Body of pancreas (tissue), 4 donors: Measurements from ENCODE around the gene CENPF.

Source experiments
- CTCF ChIP-seq, 7 experiments: fragments of 450-650 bp in 4 of 7; fragments of 200-600 bp in 3 of 7; sonication (generic) in 3 of 7; IDR thresholded peaks; one replicate each; pipeline ENCODE4 v1.5.1; 2016 to 2019; ENCODE audit warnings: antibody characterized with exemption in 7 of 7
- POLR2A ChIP-seq, 3 donors: fragments of 450-650 bp; IDR thresholded peaks; one replicate each; pipeline ENCODE4 v1.6.1; 2016; ENCODE audit warnings: antibody characterized with exemption in 3 of 3, mild to moderate bottlenecking in 2 of 3

DNA sequence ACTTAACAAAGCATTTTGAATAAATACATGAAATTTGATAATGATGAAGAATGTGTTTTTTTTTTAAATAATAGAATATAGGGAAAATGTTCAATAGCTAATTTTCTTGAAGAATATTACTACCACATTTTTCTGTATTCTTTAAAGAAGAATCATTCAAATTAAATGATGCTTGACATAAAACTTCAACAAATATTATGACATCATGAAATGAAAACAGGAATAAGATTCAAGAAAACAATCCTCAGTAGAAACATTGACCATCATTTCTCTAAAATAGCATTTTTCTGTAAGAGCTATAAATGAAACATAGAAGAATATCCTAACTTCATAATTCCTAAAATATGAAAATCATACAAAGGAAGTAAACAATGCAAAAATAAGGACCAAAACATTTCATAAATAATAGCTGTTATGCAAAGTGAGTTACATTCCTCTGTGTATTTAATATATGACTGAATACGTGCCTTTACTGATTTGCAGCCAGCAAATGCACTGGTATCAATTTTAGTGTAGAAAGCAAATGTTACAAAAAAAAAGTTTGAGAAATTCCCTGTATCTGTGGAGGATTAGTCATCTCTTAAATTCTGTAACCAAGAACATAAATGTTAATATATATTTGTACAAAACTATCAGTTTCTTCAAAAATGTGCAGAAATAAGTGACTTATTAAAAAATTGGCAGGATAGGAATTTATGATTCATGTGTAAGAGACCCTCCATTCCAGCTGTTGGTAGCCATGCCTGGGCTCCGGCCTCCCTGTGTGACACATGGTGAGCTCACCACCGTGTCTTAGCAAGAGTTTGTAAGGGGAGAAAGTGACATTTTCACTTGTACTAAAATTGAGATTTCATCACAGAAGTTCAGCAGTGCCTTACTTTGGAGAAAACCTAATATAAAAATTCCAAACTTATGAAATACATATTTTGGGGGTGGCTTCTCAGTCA is 36.6 kb upstream of the CENPF start:
- no peak for TF ChIP-seq CTCF (IDR thresholded peaks at IDR 0.05)
- no peak for TF ChIP-seq POLR2A (IDR thresholded peaks at IDR 0.05)
